Tibial artery (tissue), 4 donors: ENCODE measurements around the gene IFITM5.
A peak's percentile ranks its signal among the peaks of the same experiment; 100 is the strongest.
"Not testable (repeated sequence)": the region's sequence is repeated elsewhere in the genome, so short reads cannot be mapped to it uniquely, and the experiment has no call there.

ENCODE experiments used
- DNase-seq, 2 donors: peaks; one replicate each; pipeline ENCODE4 v3.0.0-alpha.2; 2019
- H3K27ac ChIP-seq, 2 donors: fragments of 200-600 bp; sonication (generic) in 1 of 2; 1 replicate in 1 of 2; 2 replicates in 1 of 2; pipeline ENCODE4 v1.5.1; 2018 to 2019; ENCODE audit warnings: mild to moderate bottlenecking in 1 of 2
- H3K27me3 ChIP-seq, 2 donors: fragments of 200-600 bp; sonication (generic) in 1 of 2; one replicate each; pipeline versions ENCODE4 v1.5.1 to v1.6.0; 2016 to 2019
- H3K36me3 ChIP-seq, 3 donors: fragments of 200-600 bp; sonication (generic) in 2 of 3; one replicate each; pipeline ENCODE4 v1.5.1; 2016 to 2019; ENCODE audit warnings: mild to moderate bottlenecking in 2 of 3
- H3K4me1 ChIP-seq, 4 donors: fragments of 200-600 bp; sonication (generic) in 2 of 4; 1 replicate in 3 of 4; 2 replicates in 1 of 4; pipeline ENCODE4 v1.5.1; 2016 to 2019
- H3K4me3 ChIP-seq, 2 donors: fragments of 200-600 bp; sonication (generic) in 1 of 2; 1 replicate in 1 of 2; 2 replicates in 1 of 2; pipeline ENCODE4 v1.5.1; 2018 to 2019; ENCODE audit warnings: mild to moderate bottlenecking in 2 of 2
- H3K9me3 ChIP-seq, 3 donors: fragments of 200-600 bp; sonication (generic) in 1 of 3; one replicate each; pipeline ENCODE4 v1.5.1; 2016 to 2019
- CTCF ChIP-seq, 2 experiments: fragments of 200-600 bp in 1 of 2; fragments of 450-650 bp in 1 of 2; IDR thresholded peaks; one replicate each; pipeline ENCODE4 v1.5.1; 2017 to 2019; ENCODE audit warnings: antibody characterized with exemption in 2 of 2, mild to moderate bottlenecking in 1 of 2, moderate library complexity in 1 of 2
- intact Hi-C: fragments of 100-400 bp; cut with DNase I; formaldehyde crosslinking; loops from one replicate; pipeline ENCODE4 v1.15.0; 2023; ENCODE audit warnings: low total_unique reads

IFITM5 gene

GRCh38 chr11:272195-272930, 27.0 kb downstream of the IFITM5 start:
- DNase-seq: peak in 1 of 2 donors; percentile 46
- no peak overlapping the region for H3K4me3 ChIP-seq
- peaks cover 0 to 38% of the 10 kb centered on the region in 2 donors for H3K27me3 ChIP-seq
- H3K4me1 ChIP-seq: no peaks in the 10 kb centered on the region
- no peaks in the 10 kb centered on the region for H3K9me3 ChIP-seq
- no peaks in the 10 kb centered on the region for H3K36me3 ChIP-seq
- intact Hi-C loops: no loop called here
- TF ChIP-seq CTCF (IDR thresholded peaks at IDR 0.05): no peak
- H3K27ac ChIP-seq: no peak overlapping the region

GRCh38 chr11:271319-271715, 28.0 kb downstream of the IFITM5 start:
- no peak for DNase-seq
- intact Hi-C loops: no loop called here
- H3K4me1 ChIP-seq: no peaks in the 10 kb centered on the region
- TF ChIP-seq CTCF (IDR thresholded peaks at IDR 0.05): no peak
- peaks cover 0 to 38% of the 10 kb centered on the region in 2 donors for H3K27me3 ChIP-seq
- H3K36me3 ChIP-seq: no peaks in the 10 kb centered on the region
- no peak overlapping the region for H3K4me3 ChIP-seq
- H3K9me3 ChIP-seq: peaks cover 0 to 1% (median 0%) of the 10 kb centered on the region in 3 donors
- no peak overlapping the region for H3K27ac ChIP-seq

GRCh38 chr11:270451-271318, 28.6 kb downstream of the IFITM5 start:
- peak in 1 of 2 donors; percentile 51 for DNase-seq
- H3K4me3 ChIP-seq: no peak overlapping the region
- H3K36me3 ChIP-seq: no peaks in the 10 kb centered on the region
- peaks cover 0 to 38% of the 10 kb centered on the region in 2 donors for H3K27me3 ChIP-seq
- H3K27ac ChIP-seq: no peak overlapping the region
- intact Hi-C loops: no loop called here
- peaks cover 0 to 7% (median 0%) of the 10 kb centered on the region in 3 donors for H3K9me3 ChIP-seq
- TF ChIP-seq CTCF (IDR thresholded peaks at IDR 0.05): no peak
- no peaks in the 10 kb centered on the region for H3K4me1 ChIP-seq

DNA sequence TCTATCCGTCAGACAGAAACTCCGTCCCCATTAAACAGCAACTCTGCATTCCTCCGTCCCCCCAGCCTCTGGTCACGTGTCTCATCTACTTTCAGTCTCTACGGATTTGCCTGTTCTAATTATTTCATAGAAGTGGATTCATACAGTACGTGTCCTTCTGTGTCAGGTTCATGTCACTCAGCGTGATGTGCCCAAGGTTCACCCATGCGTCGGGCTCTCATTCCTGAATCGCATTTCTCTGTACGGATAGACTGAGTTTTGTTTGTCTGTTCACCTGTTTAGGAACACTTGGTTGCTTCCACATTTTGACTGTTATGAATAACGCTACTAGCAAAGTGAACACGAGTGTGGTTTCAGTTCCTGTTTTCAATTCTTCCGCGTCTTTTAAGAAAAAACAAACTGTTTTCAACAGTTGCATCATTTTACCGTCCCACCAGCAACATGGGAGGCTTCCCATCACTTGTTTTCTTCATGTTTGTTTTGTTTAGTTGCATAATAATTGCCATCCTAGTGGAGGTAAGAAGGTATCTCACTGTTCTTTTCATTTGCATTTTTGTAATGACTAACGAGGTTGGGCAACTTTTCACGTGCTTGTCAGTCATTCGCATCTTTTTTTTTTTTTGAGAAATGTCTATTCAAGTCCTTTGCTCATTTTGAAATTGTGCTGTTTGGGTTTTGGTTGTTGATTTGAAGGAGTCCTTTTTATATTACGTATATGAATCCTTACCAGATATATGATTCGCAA, 30.0 kb downstream of the IFITM5 start:
- Histone ChIP-seq H3K4me3 (no peak overlapping the region), H3K27ac (no peak overlapping the region), H3K27me3 (peaks cover 0 to 38% of the 10 kb centered on the region in 2 donors), H3K9me3 (peaks cover 0 to 8% (median 0%) of the 10 kb centered on the region in 3 donors), H3K36me3 (no peaks in the 10 kb centered on the region), H3K4me1 (no peaks in the 10 kb centered on the region)
- intact Hi-C loops: no loop called here
- peak in 1 of 2 donors; percentile 60 for DNase-seq
- no peak for TF ChIP-seq CTCF (IDR thresholded peaks at IDR 0.05)

GRCh38 chr11:268716-269145, 30.6 kb downstream of the IFITM5 start:
- intact Hi-C loops, H3K9me3 ChIP-seq, H3K36me3 ChIP-seq, H3K4me1 ChIP-seq: not testable (repeated sequence)
- H3K27me3 ChIP-seq: peaks cover 0 to 38% of the 10 kb centered on the region in 2 donors
- DNase-seq: peak; percentile 52 to 75
- H3K27ac ChIP-seq: peak overlapping the region in 1 of 2 donors; percentile 21
- H3K4me3 ChIP-seq: peak overlapping the region in 1 of 2 donors; percentile 23
